DMS153 (cell line): ENCODE results near the gene RBM19.

Source experiments
- DNase-seq: peaks from one replicate; lab custom pipeline; 2025; lab: John Stamatoyannopoulos, UW

Gene RBM19

DNA sequence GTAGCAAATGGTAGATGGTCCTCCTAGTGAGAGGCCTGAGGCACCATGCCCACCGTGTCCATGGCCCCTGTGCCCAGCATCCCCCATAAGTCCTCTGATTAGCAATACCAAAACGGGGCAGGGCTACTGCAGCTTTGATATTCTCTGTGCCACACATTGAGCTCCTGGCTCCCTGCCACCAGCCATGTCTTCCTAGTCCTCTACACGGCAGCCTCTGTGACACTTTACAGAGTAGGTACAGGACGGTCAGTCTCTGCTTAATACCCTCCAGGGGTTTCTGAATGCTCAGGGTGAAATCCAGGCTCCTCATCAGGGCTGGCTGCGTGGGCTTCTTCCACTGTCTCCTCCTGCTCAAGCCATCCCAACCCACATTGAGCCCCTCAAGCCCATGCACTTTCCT lies 8.0 kb downstream of the RBM19 start:
- no peak for DNase-seq

DNA sequence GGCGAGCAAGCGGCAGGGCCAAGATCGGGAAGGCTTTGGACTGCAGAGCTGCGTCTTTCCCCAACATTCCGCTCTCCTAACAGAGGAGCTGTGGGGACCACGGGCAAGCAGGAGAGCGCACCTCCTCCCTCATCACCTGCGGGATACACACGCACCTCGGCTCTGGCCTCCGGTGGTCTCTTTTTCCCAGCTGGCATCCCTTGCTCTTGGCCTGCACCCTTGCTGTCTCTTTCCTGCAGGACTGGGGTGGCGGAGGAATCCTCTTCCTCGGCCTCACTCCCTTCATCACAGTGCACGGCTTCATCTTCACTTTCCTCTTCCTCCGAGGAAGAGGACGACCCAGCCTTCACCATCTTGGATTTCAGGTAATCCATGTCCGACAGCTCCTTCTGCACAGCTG lies 8.5 kb downstream of the RBM19 start:
- DNase-seq, result no peak

DNA sequence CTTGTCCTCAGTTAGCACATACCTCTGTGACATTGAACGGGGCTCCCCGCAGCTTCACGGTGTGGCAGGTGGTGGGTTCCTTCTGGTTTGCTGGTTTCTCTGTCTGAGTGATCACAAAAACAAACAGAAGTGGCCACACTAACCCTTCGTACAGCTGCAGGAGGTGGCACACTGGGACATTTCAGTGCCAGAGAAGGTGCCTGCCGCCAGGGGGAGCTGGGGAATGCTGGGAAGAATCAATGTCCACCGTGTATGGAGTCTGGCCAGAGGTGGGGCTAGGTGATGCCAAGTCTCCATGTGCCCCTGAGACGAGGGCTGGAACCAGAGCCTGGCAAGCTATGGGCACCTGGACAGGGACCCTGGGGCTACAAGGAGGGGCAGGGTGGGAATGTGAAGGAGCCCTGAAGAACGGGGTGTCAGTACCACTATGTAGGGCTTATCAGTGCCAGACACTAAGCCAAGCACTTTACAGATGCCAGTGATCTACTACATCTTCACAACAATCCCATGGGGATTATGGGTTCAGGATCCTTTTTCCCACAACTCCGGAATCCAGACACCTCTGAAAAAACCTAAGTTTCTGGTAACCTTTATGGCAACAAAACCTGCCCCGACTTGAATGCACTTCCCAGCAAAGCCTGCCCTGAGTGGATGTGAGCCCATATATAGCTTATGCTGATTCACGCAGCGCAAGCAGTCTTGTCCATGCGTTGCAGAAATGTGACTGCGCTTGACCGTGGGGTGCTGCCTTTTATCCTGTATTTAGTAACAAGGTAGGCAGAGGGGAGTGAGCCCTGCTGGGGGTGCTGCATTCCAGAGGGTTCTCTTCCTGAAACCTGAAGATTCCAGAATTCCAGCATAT lies 10.8 kb downstream of the RBM19 start:
- DNase-seq, result no peak

DNA sequence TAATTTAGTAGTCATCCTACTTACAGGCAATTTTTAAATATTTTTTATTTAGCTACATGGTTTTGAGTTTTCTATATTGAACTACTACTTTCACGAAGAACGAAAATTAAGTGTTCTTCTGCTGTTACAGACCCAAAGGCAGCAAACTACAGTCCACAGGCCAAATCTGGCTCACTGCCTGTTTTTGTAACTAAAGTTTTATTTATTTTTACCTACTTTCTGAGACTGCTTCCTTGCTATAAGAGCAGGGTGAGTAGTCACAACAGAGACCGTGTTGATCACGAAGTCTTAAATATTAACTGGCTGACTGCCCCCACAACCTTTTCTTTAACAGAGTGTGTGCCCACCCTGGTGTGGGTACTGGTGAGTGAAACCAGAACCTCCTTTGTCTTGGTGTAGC lies 11.6 kb downstream of the RBM19 start:
- DNase-seq, result no peak

DNA sequence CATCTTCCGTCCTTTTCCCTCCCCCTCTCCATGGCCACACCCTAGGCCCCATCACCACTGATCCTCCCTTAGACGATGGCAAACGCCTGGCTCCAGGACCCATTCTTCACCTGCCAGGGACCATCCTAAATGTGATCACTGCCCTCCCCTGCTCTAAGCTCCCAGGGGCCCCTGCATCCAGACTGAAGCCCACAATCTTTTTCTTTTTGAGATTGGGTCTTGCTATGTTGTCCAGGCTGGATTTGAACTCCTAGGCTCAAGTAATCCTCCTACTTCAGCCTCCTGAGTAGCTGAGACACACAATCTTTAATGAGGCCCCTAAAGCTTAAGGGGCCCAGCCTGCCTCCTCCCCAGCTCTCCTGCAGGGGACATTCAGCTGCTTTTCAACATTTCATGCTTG lies 15.3 kb downstream of the RBM19 start:
- no peak for DNase-seq

DNA sequence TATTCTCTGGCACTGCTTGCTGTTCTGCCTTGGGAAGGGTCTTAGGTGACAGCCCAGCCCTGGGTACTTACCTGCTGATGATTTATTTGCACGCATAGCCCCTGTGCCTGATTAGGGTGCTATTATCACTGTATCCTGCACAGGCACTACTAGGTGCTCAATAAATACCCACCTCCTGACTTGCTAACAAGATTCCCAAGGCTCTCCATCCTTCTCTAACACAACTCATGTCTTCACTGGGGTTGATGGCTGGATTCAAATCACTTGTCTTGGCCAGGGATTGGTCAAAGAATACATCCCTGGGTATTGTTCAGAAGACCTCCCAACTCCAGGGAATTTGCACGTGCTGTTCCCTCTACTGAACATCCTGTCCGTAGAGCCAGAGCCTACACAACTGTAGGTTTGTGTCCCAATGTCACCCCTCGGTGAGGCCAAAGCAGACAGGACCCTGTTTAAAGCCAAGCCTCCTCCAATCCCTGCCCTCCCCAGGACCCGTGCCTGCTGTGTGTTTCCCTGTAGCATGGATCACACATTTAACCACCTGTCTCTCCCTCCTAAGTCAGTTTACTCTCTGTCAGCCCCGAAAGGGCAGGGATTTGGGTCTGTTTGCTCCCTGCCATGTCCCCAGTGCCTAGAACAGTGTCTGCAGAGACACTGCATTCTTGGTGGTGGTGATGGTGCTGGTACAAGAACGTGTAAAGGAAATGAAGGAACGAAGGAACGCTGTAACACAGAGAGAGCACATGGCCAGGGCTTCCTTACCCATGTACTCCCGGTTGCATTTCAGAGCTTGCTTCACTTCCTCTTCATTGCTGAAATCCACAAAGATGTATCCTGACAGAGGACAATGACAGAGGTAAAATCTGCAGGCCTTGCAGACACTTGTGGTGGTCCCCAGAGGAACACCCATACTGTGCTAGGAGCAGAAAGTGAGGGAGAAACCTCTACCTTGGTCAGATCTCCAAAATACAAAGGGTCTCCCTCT lies 16.5 kb downstream of the RBM19 start:
- DNase-seq, result no peak

DNA sequence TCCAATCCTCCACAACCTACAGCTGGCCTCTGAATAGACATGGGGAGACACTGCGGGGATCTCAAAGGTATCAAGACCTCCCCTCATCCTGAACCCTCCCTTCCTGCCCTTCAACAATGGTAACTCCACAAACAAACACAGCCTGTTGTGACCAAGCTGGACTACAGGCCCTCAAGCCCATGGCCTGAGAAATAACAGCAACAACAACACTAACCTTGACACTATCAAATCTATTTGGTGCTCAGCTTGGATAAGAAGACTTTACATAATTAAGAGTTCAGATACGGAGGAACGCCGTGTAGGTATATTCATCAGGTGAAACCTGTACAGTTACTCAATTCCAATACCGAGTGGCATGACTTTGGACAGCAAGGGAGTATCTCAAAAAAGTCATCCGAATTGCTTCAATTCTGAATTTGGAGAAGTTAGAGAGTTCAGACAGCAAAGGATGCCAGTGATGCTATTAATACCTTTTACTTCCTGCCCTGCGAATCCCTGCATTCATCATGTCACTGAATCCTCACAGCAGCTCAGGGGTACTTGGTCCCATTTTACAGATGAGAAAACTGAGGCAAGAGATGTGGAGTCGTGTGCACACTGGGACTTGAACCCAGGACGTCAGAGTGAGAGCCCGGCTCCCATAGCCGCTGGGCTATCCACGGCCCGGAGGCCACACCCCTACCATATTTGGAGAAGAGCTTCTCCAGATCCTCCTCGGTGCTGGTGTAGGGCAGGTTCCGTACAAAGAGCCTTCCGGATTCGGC lies 17.8 kb downstream of the RBM19 start:
- no peak for DNase-seq

DNA sequence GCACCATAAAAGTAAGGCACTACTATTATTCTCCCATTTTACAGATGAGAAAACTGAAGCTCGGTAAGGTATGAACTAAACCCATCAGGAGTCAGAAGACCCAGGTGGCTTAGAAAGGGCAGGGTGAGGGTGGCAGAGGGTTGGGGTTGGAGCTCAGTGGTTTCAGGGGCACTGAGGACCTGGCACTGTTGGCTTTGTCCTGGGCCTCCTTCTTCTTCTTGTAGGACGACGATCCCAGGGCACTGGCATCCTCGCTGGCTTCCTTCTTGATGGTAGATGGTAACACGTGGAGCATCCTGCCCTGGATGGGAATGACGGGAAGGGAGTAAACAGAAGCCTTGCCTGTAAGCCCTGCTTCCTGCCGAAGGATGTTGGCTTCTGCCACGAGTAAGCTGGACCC lies 19.9 kb downstream of the RBM19 start:
- no peak for DNase-seq

DNA sequence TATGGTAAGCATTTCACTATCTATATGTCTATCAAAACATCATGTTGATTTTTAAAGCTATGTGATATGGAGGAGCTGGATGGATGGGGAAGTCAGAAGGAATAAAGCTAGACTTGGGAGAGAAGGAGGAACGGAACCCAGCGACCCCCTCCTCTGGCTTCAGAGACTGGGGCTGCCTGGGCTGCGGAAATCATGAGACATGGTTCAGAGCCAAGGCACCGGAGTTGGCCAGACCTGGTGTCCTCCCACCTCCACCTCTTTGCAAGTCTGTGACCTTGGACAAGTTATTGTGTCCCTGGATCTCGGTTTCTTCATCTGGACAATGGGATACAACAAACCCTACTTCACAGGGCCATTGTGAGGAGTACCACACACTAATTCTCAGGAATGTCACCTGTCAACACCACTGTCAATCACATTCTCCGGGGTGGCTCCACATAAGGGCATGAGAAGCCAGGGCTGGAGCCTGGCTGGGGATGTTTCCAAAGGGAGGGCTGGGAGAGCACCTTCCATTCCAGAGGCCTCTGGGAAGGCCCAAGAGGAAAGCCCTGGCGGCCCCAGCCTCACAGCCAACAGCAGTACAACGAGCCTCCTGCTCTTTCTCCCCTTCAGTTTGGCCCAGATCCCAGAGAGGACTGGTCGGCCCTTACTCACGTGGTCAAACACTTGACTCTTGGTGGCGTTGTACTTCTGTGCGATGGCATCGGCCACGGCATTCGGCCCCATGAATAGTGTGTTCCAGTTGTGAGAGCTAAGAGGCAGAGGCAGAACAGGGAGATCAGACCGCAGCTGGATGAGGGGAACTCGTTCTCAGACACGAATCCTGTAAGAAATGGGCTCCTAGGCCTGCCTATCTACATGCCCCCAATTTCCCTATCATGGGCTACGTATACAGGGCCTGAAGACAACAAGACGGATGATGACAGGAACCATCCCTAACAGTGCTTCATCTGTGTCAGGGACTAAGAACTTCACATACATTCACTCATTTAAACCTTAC lies 20.7 kb downstream of the RBM19 start:
- DNase-seq, result no peak

DNA sequence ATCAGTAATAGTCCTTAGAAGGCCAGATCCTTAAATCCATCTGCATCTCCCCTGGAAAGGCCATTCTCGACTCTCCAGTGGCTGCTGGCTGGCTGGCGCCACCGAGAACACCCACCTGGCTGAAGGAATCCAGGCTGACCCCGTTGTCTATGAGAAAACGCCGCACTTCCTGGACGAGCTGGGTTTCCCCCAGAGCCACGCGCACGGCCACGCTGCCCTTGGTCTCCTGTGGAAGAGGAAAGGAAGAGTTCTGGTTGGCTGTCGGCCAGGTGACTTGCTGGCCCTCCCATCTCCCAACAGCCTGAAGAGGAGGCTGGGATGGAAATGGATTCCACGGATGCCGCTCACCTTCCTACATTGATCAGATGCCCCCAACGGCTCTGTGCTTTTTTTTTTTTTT lies 23.9 kb downstream of the RBM19 start:
- DNase-seq, result no peak

DNA sequence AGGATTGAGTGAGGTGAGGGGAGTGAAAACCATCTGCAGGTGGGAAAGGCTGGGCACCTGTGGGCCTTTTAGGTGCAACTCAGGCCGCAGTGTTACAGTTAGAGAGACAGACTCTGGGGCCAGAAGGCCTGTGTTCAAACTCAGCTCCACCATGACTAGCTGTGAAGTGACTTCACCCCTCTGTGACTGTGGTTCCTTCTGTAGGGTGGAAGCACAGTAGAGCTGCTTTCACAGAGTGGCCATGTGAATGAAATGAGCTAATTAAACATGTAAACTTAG lies 25.0 kb downstream of the RBM19 start:
- no peak for DNase-seq

DNA sequence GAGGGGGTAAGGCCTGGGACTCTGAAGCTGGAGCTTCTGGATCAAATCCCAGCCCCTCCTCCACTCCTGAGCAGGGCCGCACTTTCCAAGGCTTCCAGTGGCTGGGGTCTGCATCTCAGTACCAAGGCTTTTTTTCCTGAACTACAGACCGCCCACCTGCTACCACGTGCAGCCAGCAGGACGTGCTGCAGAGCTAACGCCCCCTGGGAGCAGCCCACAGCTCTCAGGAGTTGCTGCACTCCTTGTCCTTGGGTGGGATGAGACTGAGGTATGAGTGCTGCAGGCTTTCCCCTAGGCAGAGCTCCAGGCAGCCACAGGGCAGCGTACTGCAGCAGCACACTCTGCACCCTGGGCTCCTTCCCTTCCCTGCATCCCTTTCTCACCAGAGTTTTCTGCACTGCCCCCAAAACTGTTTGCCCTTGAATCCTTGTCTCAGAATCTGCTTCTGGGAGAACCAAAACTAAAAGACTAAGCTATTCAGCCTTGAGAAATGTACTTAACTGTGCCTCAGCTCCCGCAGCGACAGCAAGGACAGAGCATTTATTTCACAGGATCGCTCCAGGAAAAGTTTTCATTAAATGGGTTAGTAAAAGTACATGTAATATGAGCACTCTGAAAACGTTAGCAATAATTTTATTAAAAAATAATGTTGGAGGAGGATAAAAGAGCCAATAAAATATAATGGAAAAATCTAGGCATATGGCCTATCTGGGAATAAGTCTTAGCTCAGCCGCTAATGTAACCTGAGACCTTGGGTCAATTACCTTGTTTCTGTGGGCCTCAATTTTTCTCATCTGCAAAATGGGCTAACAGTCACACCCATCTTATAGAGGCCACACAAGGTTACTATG lies 25.5 kb downstream of the RBM19 start:
- no peak for DNase-seq

DNA sequence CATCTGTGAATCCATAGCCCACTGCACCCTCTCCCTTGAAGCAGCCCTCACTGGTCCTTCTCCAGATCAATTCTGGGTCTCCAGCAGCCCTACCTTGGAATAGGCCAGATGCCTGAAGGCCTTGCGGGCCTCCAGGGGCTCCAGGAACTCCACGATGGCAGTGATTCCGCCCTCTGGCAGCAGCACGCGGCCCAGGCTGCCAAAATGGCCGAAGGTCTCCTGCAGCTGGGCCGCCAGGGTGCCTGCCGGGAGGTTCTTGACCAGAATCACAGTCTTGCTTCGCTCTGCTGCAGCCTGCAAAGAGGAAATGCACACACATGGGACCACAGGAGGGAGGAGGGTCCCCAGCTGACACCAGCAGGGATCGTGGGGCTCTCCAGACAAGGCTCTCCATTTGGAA lies 26.3 kb downstream of the RBM19 start:
- DNase-seq, result no peak

DNA sequence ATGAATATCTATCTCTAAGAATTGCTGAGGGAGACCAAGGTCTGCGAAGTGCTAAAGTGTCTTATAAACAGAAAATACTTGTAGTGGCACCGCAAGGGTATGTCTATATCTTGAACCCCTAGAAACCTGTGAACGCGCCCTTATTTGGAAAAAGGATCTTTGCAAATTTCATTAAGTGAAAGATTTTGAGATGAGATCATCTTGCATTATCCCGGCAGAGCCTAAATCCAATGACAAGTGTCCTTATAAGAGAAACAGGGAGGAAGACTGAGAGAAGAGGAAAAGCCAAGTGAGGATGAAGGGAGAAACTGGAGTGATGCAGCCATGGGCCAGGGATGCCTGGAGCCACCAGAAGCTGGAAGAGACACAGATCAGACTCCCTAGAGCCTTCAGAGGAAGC lies 27.7 kb downstream of the RBM19 start:
- no peak for DNase-seq

DNA sequence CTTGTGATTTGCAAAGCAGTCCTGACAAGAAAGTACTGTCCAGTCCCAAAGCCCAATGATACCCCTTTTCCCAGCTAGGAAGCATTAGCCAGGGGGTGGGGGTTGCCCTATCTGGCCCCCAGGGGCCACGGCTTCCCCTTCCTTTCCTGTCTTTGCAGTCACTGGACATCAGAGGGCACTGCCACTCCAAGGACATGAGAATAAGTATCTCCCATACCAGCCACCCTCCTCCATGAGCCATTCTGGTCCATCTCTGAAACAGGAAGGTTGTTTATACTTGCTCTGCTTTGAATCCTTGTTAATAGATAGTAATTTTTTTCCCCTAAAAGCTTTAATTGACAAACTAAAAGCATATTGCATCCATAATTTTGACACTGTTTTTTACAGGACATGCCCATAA lies 29.7 kb downstream of the RBM19 start:
- no peak for DNase-seq

DNA sequence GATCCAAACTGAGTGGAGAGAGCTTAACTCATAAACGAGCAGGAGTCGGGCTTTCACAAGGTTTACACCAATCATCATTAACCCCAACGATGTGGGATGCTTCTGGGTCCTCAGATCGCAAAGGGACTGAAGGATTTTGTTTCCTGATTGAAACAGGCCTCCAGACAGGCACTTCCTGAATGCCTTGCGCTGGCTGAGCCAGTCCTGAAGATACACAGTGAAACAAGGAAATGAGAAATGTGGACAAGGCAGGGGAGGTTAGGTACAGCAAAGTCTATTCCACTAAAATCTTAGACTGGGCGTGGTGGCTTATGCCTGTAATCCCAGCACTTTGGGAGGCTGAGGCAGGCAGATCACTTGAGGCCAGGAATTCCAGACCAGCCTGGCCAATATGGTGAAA lies 30.7 kb downstream of the RBM19 start:
- DNase-seq, result no peak

DNA sequence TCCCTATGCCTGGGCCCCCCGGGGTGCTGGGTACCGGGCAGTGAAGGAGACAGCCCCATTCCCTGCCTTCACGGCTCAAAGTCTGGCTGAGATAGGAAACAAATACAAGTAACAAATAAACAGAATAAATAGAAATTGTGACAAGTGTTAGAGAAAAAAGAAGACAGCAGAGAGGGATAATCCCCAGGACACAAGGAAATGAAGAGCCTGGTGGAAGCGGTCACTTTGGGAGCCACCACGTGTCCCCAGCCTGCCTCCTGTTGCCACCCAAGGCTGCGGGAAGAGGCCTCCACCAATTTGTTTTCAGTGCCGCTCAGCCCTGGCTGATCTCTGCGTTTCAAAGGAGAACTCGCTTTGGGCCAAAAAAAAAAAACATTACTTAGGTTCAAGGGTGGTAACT lies 31.2 kb downstream of the RBM19 start:
- no peak for DNase-seq

DNA sequence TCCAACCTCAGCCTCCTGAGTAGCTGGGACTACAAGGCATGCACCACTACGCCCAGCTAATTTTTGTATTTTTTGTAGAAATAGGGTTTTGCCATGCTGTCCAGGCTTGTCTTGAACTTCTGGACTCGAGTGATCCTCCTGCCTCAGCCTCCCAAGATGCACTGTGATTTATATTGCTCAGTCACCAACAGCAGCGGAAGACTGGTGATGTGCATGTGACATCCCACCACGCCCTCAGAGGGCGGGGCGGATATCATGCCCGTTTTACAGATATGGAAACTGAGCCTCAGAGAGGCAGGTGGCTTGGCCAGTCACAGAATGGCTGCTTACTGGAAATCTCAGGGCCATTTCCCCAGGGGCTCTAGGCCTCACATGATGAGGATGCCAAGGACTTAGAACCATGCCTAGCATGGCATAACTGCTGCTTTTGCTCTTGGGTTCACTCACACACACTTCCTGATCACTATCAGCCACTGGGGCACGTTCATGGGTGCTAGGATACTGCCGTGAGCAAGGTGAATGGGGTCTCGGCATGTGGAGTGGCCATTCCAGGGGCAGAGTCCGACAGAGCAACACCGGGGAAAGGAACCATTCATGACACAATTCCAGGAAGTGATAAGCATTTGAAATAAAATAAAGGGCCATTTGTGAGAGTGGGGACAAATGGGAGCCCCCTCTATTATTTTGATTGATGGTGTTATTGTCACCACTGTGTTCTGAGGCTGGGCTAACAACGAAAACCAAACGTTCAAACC lies 31.9 kb downstream of the RBM19 start:
- DNase-seq, result no peak

DNA sequence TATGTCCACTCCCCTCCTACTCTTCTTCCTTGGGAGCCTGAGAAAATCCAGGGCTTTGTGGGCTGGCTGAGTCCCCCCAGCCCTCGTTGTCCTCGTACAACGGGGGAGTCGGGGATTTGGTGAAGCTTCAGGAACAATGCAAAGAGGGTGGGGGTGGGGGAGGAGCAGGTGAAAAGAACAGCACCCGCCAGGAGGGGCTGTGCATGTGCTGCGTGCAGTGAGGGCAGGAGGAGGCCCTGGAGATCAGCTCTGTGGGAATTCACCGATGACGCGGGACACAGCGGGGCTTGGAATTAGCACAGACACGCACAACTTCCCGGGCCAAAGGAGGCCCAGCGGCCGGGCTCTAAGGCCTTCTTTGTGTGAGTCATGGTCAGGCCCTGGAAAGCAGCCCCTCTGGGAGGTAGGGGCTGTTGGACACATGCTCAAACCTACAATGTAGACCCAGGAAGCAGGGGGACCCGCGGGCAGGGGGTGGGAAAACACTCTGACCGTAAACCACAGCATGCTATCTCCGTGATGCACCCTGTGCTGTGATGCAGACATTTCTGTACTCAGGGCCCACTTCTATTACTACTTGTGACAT lies 32.8 kb downstream of the RBM19 start:
- no peak for DNase-seq
